CD4-positive, alpha-beta memory T cell (primary cell): ENCODE results near the gene CABP7. TPM values are rescaled to one million over a fixed set of nuclear protein-coding genes. Genes with fewer than 3 reads are reported as not detected.

Source experiments
- CTCF ChIA-PET: fragments of 350-600 bp; sonication (Branson Sonifier 250); formaldehyde crosslinking; loops from one replicate; lab custom pipeline; 2021; ENCODE audit warnings: inconsistent platforms; ENCODE audit not compliant: partially characterized antibody; lab: Charles Lee
- POLR2A ChIA-PET: fragments of 350-600 bp; sonication (Branson Sonifier 250); formaldehyde crosslinking; loops from one replicate; lab custom pipeline; 2021; ENCODE audit not compliant: partially characterized antibody; lab: Charles Lee
- DNase-seq, 5 donors: peaks; one replicate each; pipeline versions ENCODE4 v3.0.0 to v3.0.0-alpha.2; 2020 to 2022; ENCODE audit warnings: mixed read lengths in 1 of 5
- H3K27ac ChIP-seq: one replicate; pipeline ENCODE4 v1.7.0; 2013; ENCODE audit warnings: low read depth, low read length
- H3K27me3 ChIP-seq: 2 replicates; pipeline ENCODE4 v1.7.0; 2013; ENCODE audit warnings: mild to moderate bottlenecking, low read length, moderate library complexity; ENCODE audit not compliant: insufficient read depth
- H3K36me3 ChIP-seq: 2 replicates; pipeline ENCODE4 v1.7.0; 2013; ENCODE audit warnings: mild to moderate bottlenecking, low read length, moderate library complexity; ENCODE audit not compliant: insufficient read depth
- H3K4me1 ChIP-seq: 2 replicates; pipeline ENCODE4 v1.7.0; 2013; ENCODE audit warnings: mild to moderate bottlenecking, low read length, moderate library complexity; ENCODE audit not compliant: insufficient read depth
- H3K4me3 ChIP-seq, 2 donors: one replicate each; pipeline ENCODE4 v1.7.0; 2013; ENCODE audit warnings: low read length in 2 of 2, mild to moderate bottlenecking in 1 of 2
- H3K9me3 ChIP-seq, 2 donors: one replicate each; pipeline ENCODE4 v1.7.0; 2013; ENCODE audit warnings: low read length in 2 of 2, control low read depth in 1 of 2; ENCODE audit not compliant: control insufficient read depth in 1 of 2
- H3K27ac Mint-ChIP-seq, 7 donors: one replicate each; pipeline ENCODE4 v1.8.0; 2020 to 2021; ENCODE audit warnings: mixed read lengths in 7 of 7, mild to moderate bottlenecking in 6 of 7, inconsistent platforms in 3 of 7, moderate library complexity in 3 of 7
- H3K27me3 Mint-ChIP-seq, 2 donors: one replicate each; pipeline ENCODE4 v1.8.0; 2020 to 2021; ENCODE audit warnings: mixed read lengths in 2 of 2
- H3K36me3 Mint-ChIP-seq, 2 donors: one replicate each; pipeline ENCODE4 v1.8.0; 2020 to 2021; ENCODE audit warnings: mixed read lengths in 2 of 2, inconsistent platforms in 1 of 2, mild to moderate bottlenecking in 1 of 2
- H3K4me1 Mint-ChIP-seq, 4 donors: one replicate each; pipeline ENCODE4 v1.8.0; 2020 to 2021; ENCODE audit warnings: mixed read lengths in 4 of 4, mild to moderate bottlenecking in 1 of 4
- H3K4me3 Mint-ChIP-seq, 8 donors: one replicate each; pipeline ENCODE4 v1.8.0; 2020 to 2021; ENCODE audit warnings: mixed read lengths in 8 of 8, mild to moderate bottlenecking in 7 of 8, moderate library complexity in 6 of 8, inconsistent platforms in 3 of 8
- H3K9me3 Mint-ChIP-seq, 8 donors: one replicate each; pipeline ENCODE4 v1.8.0; 2020 to 2021; ENCODE audit warnings: mixed read lengths in 8 of 8, mild to moderate bottlenecking in 5 of 8, inconsistent platforms in 3 of 8, moderate library complexity in 1 of 8
- intact Hi-C: fragments of 100-400 bp; cut with micrococcal nuclease; formaldehyde crosslinking; loops from one replicate; pipeline ENCODE4 v1.15.1; 2023
- polyA plus RNA-seq, 2 donors: library from polyadenylated mRNA; unstranded; fragments of 300-500 nt; fragmentation: Illumina TruSeq; gene quantifications; one replicate each; pipeline ENCODE4 v1.2.3, GENCODE V29; 2021
- total RNA-seq, 2 experiments: library from RNA; stranded (reverse); gene quantifications; one replicate each; pipeline ENCODE4 v1.2.3, GENCODE V29; 2021

CABP7 gene
- total and polyA plus RNA-seq, 4 experiments from 2014 or later, result 0.08 to 0.13 TPM; not detected in 2

GRCh38 chr22:29717789-29718188, 2.0 kb upstream of the CABP7 start:
- intact Hi-C loops, result no loop called here
- POLR2A ChIA-PET, result no interaction called here
- Histone ChIP-seq H3K4me3 (no peak overlapping the region), H3K36me3 (no peaks in the 10 kb centered on the region), H3K9me3 (no peaks in the 10 kb centered on the region), H3K27me3 (peaks cover 10% of the 10 kb centered on the region), H3K4me1 (no peaks in the 10 kb centered on the region), H3K27ac (no peak overlapping the region)
- H3K36me3 Mint-ChIP-seq, result no peaks in the 10 kb centered on the region
- H3K27ac Mint-ChIP-seq, result no peak overlapping the region
- CTCF ChIA-PET, result no interaction called here
- H3K27me3 Mint-ChIP-seq, result peaks cover 30 to 41% of the 10 kb centered on the region in 2 donors
- no peak for DNase-seq
- H3K4me3 Mint-ChIP-seq, result no peak overlapping the region
- H3K4me1 Mint-ChIP-seq, result peaks cover 0 to 6% (median 3%) of the 10 kb centered on the region in 4 donors
- no peaks in the 10 kb centered on the region for H3K9me3 Mint-ChIP-seq

GRCh38 chr22:29718949-29719898, 579 bp upstream of the CABP7 start:
- peaks cover 10% of the 10 kb centered on the region for H3K27me3 ChIP-seq
- Mint-ChIP-seq H3K4me3 (peak overlapping the region in 2 of 8 donors; percentile 52 to 60), H3K27me3 (peaks cover 30 to 41% of the 10 kb centered on the region in 2 donors), H3K9me3 (no peaks in the 10 kb centered on the region), H3K4me1 (peaks cover 0 to 6% (median 3%) of the 10 kb centered on the region in 4 donors), H3K27ac (no peak overlapping the region), H3K36me3 (no peaks in the 10 kb centered on the region)
- CTCF ChIA-PET, result no interaction called here
- H3K9me3 ChIP-seq, result no peaks in the 10 kb centered on the region
- intact Hi-C loops, result no loop called here
- H3K27ac ChIP-seq, result no peak overlapping the region
- POLR2A ChIA-PET, result no interaction called here
- peak in 1 of 5 donors; percentile 14 for DNase-seq
- no peaks in the 10 kb centered on the region for H3K4me1 ChIP-seq
- H3K4me3 ChIP-seq, result no peak overlapping the region
- no peaks in the 10 kb centered on the region for H3K36me3 ChIP-seq

DNA sequence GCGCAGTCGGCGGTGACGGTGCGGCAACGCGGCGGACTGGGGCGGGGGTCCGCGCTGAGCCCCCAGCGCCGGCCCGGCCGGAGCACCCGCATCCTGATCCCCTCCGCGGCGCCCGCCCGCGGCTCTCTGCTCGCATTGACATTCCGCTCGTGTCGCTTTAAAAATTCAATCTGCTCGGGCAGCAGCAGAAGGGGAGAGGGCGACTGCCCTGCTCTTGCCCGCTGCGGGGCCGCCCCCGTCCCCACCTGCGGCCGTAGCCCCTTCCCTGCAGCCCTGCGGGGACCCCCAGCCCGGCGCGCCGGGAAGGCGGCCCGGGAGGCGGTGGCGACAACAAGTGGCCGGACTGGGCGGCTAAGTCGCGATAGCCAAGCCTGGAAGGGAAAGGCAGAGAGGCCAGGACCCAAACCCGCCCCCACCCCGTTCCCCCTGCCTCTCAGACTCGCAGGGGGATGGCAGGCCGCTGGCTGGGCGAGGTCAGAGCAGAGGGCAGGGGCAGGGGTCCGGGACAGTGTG, 1.1 kb downstream of the CABP7 start:
- Mint-ChIP-seq H3K9me3 (no peaks in the 10 kb centered on the region), H3K4me1 (peaks cover 0 to 6% (median 3%) of the 10 kb centered on the region in 4 donors), H3K4me3 (no peak overlapping the region), H3K27ac (no peak overlapping the region), H3K27me3 (peaks cover 28 to 38% of the 10 kb centered on the region in 2 donors), H3K36me3 (no peaks in the 10 kb centered on the region)
- H3K9me3 ChIP-seq, result no peaks in the 10 kb centered on the region
- H3K27me3 ChIP-seq, result peaks cover 10% of the 10 kb centered on the region
- ChIA-PET POLR2A (no interaction called here), CTCF (no interaction called here)
- H3K4me1 ChIP-seq, result no peaks in the 10 kb centered on the region
- no peak overlapping the region for H3K27ac ChIP-seq
- H3K4me3 ChIP-seq, result no peak overlapping the region
- DNase-seq, result peak in 1 of 5 donors; percentile 19
- H3K36me3 ChIP-seq, result no peaks in the 10 kb centered on the region
- intact Hi-C loops, result no loop called here

- no peaks in the 10 kb centered on the region for H3K4me1 ChIP-seq
- Mint-ChIP-seq H3K9me3 (no peaks in the 10 kb centered on the region), H3K27me3 (peaks cover 18 to 25% of the 10 kb centered on the region in 2 donors), H3K4me3 (no peak overlapping the region), H3K27ac (no peak overlapping the region), H3K36me3 (no peaks in the 10 kb centered on the region), H3K4me1 (peaks cover 0 to 6% (median 3%) of the 10 kb centered on the region in 4 donors)
- H3K27me3 ChIP-seq, result peaks cover 10% of the 10 kb centered on the region
- H3K36me3 ChIP-seq, result no peaks in the 10 kb centered on the region
- DNase-seq, result no peak
- intact Hi-C loops, result no loop called here
- no peaks in the 10 kb centered on the region for H3K9me3 ChIP-seq
- H3K4me3 ChIP-seq, result no peak overlapping the region
- ChIA-PET CTCF (no interaction called here), POLR2A (no interaction called here)
- H3K27ac ChIP-seq, result no peak overlapping the region
Observed at GRCh38 chr22:29722151-29722550, 2.3 kb downstream of the CABP7 start.

DNA sequence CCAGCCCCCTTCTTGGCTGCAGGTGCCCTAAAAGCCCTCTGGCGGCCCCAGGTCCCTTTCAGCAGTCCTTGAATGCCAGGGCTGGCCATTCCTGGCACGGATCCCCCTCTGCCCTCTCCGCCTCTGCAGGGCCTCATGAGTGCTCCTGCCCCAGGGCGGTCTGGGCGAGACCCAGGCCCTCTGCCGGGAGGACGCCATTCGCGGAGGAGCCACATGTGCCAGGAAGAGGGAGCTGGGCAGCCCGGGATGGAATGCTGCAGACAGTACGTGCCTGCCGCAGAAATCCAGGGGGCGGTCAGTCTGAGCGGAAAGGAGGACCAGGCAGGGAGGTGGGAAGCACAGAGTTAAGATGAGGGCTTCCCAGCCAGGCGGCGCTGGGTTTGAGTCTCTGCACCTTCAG, 2.8 kb downstream of the CABP7 start:
- H3K9me3 ChIP-seq, result no peaks in the 10 kb centered on the region
- Mint-ChIP-seq H3K36me3 (no peaks in the 10 kb centered on the region), H3K4me1 (peaks cover 0 to 6% (median 3%) of the 10 kb centered on the region in 4 donors), H3K27me3 (peaks cover 18 to 22% of the 10 kb centered on the region in 2 donors), H3K9me3 (no peaks in the 10 kb centered on the region), H3K4me3 (no peak overlapping the region), H3K27ac (no peak overlapping the region)
- POLR2A ChIA-PET, result no interaction called here
- peaks cover 10% of the 10 kb centered on the region for H3K27me3 ChIP-seq
- intact Hi-C loops, result no loop called here
- DNase-seq, result no peak
- H3K4me3 ChIP-seq, result no peak overlapping the region
- H3K27ac ChIP-seq, result no peak overlapping the region
- H3K36me3 ChIP-seq, result no peaks in the 10 kb centered on the region
- no peaks in the 10 kb centered on the region for H3K4me1 ChIP-seq
- CTCF ChIA-PET, result no interaction called here

DNA sequence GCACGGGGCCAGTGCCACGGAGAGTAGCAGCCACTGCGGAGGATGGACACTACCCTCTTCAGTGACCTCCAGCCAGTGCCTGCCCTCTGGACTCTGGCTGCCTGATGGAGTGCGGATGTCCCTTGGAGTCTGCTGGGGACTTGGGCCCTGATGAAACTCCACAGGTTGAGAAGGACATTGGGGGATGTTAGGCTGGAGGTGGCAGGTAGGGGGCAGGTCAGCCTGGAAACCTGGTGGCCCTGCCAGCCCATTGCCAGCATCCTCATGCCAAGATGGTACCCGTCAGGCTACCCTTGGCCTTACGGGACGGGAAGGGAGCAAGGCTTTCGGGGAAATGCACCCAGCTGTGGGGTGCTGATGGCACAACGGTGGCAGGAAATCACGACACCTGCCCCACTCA, 4.0 kb downstream of the CABP7 start:
- CTCF ChIA-PET, result no interaction called here
- peak overlapping the region in 1 of 7 donors; percentile 25 for H3K27ac Mint-ChIP-seq
- peaks cover 9 to 14% of the 10 kb centered on the region in 2 donors for H3K27me3 Mint-ChIP-seq
- no peaks in the 10 kb centered on the region for H3K36me3 Mint-ChIP-seq
- peak in 1 of 5 donors; percentile 28 for DNase-seq
- Histone ChIP-seq H3K9me3 (no peaks in the 10 kb centered on the region), H3K4me1 (no peaks in the 10 kb centered on the region), H3K36me3 (no peaks in the 10 kb centered on the region), H3K27me3 (peaks cover 8% of the 10 kb centered on the region), H3K4me3 (no peak overlapping the region), H3K27ac (no peak overlapping the region)
- POLR2A ChIA-PET, result no interaction called here
- intact Hi-C loops, result no loop called here
- H3K4me1 Mint-ChIP-seq, result peaks cover 0 to 4% (median 1%) of the 10 kb centered on the region in 4 donors
- H3K4me3 Mint-ChIP-seq, result no peak overlapping the region
- no peaks in the 10 kb centered on the region for H3K9me3 Mint-ChIP-seq

DNA sequence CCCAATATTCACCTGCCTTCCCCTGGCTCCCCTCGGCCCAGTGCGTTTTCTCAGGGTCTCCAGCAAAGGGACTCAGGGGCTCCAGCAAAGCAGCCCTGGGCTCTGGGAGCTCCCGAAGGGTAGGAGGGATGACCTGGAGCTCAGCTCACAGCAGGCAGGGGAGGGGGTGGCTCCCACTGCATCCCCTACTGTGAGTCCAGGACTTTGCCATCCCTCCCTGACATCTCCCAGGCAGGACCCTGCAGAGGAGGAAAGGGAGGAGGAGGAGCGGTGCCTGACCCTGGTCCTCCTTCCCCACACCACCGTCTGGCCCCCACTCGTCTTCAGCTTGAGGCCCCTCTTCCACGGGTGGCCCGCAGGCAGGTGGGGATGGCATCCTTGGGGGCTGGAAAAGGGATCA, 5.0 kb downstream of the CABP7 start:
- CTCF ChIA-PET, result interaction anchor here (1.2 kb wide), 1 partner anchor 99 kb away, joined by 3 read pairs; no protein-coding TSS in a partner anchor
- Mint-ChIP-seq H3K9me3 (no peaks in the 10 kb centered on the region), H3K27ac (no peak overlapping the region), H3K4me1 (no peaks in the 10 kb centered on the region), H3K27me3 (peaks cover 3 to 7% of the 10 kb centered on the region in 2 donors), H3K4me3 (no peak overlapping the region), H3K36me3 (peaks cover 0 to 2% of the 10 kb centered on the region in 2 donors)
- H3K36me3 ChIP-seq, result no peaks in the 10 kb centered on the region
- no peaks in the 10 kb centered on the region for H3K9me3 ChIP-seq
- no peak overlapping the region for H3K4me3 ChIP-seq
- no peak for DNase-seq
- H3K27ac ChIP-seq, result no peak overlapping the region
- H3K4me1 ChIP-seq, result no peaks in the 10 kb centered on the region
- H3K27me3 ChIP-seq, result no peaks in the 10 kb centered on the region
- intact Hi-C loops, result no loop called here
- POLR2A ChIA-PET, result interaction anchor here (0.6 kb wide), 1 partner anchor 1383 kb away, joined by 3 read pairs; no protein-coding TSS in a partner anchor
